Fibroblast of the conjunctiva (primary cell): ENCODE results near the gene BASP1.
"Not testable (repeated sequence)": the region's sequence is repeated elsewhere in the genome, so short reads cannot be mapped to it uniquely, and the experiment has no call there.

Source experiments
- DNase-seq: peaks from one replicate; pipeline ENCODE4 v3.0.0-alpha.2; 2010; ENCODE audit warnings: low read depth

The BASP1 gene

DNA sequence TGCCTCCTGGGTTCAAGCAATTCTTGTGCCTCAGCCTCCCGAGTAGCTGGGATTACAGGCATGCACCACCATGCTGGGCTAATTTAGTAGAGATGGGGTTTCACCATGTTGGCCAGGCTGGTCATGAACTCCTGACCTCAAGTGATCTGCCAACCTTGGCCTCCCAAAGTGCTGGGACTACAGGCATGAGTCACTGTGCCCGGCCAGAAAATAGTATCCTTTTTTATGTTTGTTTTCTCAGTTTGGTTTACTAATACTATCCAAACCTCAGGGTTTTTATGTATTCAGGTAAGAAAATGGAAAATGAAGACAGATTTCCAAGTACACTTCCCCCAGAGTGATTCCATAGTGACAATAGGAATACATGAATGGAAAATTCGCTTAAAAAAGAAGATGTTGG is 101.7 kb downstream of the BASP1 start:
- not testable (repeated sequence) for DNase-seq

DNA sequence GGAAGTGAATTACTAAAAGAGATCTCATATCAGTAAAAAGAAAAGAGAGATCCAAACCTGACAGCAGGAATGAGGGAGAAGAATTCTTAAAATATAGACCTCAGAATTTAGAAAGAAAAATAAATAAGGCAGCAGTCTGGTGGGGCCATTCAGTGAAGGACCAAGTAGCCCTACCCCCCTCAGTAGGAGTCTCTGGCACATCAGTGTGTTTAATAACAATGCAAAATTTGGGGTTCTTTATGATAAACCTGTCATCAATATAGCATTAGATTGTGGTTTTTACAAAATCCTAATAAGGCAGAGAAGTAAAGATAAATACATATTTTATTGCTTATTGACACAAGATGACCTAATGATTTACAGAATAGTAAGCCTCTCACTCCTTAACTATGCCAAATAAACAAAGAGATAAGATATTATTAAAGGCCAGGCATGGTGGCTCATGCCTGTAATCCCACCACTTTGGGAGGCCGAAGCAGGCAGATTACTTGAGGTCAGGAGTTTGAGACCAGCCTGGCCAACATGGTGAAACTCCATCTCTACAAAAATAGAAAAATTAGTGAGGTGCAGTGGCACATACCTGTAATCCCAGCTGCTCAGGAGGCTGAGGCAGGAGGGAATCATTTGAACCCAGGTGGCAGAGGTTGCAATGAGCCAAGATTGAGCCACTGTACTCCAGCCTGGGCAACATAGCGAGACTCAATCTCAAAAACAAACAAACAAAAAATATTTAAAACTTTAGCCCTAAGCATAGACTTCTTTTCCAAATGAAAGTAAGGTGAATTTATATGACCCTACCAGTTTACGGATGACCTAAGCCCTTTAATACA is 108.6 kb downstream of the BASP1 start:
- no peak for DNase-seq
